HEK293 (cell line): ENCODE results near the gene LGI2.
"Not testable (repeated sequence)": the region's sequence is repeated elsewhere in the genome, so short reads cannot be mapped to it uniquely, and the experiment has no call there.

ENCODE experiments used
- CTCF ChIA-PET: fragments of 350-600 bp; formaldehyde crosslinking; extraction: SDS; loops from one replicate; lab custom pipeline; 2021; ENCODE audit warnings: antibody characterized with exemption; lab: Yijun Ruan, JAX
- POLR2A ChIA-PET: fragments of 300-600 bp; formaldehyde crosslinking; extraction: SDS; loops from one replicate; lab custom pipeline; 2020; ENCODE audit warnings: antibody characterized with exemption, inconsistent platforms; lab: Yijun Ruan, JAX
- H3K27ac ChIP-seq: fragments of 200-500 bp; sonication (Bioruptor generic); 2 replicates; pipeline ENCODE4 v1.5.1; 2014; ENCODE audit warnings: low read depth, low read length, control low read depth, inconsistent platforms; ENCODE audit errors: extremely low read depth
- H3K36me3 ChIP-seq, 2 experiments: fragments of 200-500 bp in 1 of 2; sonication (Bioruptor generic) in 1 of 2; 1 replicate in 1 of 2; 2 replicates in 1 of 2; pipeline ENCODE4 v1.5.1; 2014 to 2017; ENCODE audit warnings: inconsistent platforms in 2 of 2, low read length in 2 of 2; ENCODE audit not compliant: control insufficient read depth in 2 of 2, insufficient read depth in 1 of 2
- H3K4me1 ChIP-seq: fragments of 200-500 bp; sonication (Bioruptor generic); 2 replicates; pipeline ENCODE4 v1.5.1; 2014; ENCODE audit warnings: mild to moderate bottlenecking, low read length, inconsistent platforms; ENCODE audit not compliant: control insufficient read depth, insufficient read depth
- H3K4me3 ChIP-seq: 2 replicates; pipeline ENCODE4 v1.5.1; 2011; ENCODE audit warnings: low read depth, mild to moderate bottlenecking, control low read depth, low read length, moderate library complexity
- H3K9me3 ChIP-seq: fragments of 200-500 bp; sonication (Bioruptor generic); 2 replicates; pipeline ENCODE4 v1.5.1; 2014; ENCODE audit warnings: low read depth, low read length, inconsistent platforms; ENCODE audit not compliant: control insufficient read depth, insufficient read depth
- PBX3 ChIP-seq: sonication (generic); formaldehyde crosslinking; IDR thresholded peaks from 2 replicates; pipeline ENCODE4 v1.8.1; 2022; ENCODE audit warnings: mild to moderate bottlenecking, moderate library complexity, missing genetic modification reagents
- PRDM4 ChIP-seq: fragments of 450-650 bp; formaldehyde crosslinking; IDR thresholded peaks from 2 replicates; pipeline ENCODE4 v1.5.1; 2017; ENCODE audit warnings: missing biosample characterization, missing genetic modification characterization
- SCRT2 ChIP-seq: fragments of 450-650 bp; formaldehyde crosslinking; IDR thresholded peaks from 2 replicates; pipeline ENCODE4 v1.5.1; 2016; ENCODE audit warnings: missing biosample characterization, missing genetic modification characterization
- TRIM28 ChIP-seq: IDR thresholded peaks from 2 replicates; pipeline ENCODE4 v1.6.1; 2011; ENCODE audit warnings: low read length, control low read depth, borderline replicate concordance
- ZBTB44 ChIP-seq: fragments of 450-650 bp; IDR thresholded peaks from 2 replicates; pipeline ENCODE4 v1.5.1; 2018; ENCODE audit warnings: missing biosample characterization, mild to moderate bottlenecking, missing genetic modification characterization
- ZBTB8A ChIP-seq: fragments of 450-650 bp; formaldehyde crosslinking; IDR thresholded peaks from 2 replicates; pipeline ENCODE4 v1.5.1; 2016; ENCODE audit warnings: missing biosample characterization, missing genetic modification characterization
- ZEB2 ChIP-seq: fragments of 450-650 bp; formaldehyde crosslinking; IDR thresholded peaks from 2 replicates; pipeline ENCODE4 v1.5.1; 2016; ENCODE audit warnings: missing biosample characterization, missing genetic modification characterization
- ZNF2 ChIP-seq: fragments of 450-650 bp; formaldehyde crosslinking; IDR thresholded peaks from 2 replicates; pipeline ENCODE4 v1.5.1; 2016; ENCODE audit warnings: missing biosample characterization, missing genetic modification characterization
- ZNF280D ChIP-seq: fragments of 450-650 bp; formaldehyde crosslinking; IDR thresholded peaks from 2 replicates; pipeline ENCODE4 v1.5.1; 2016; ENCODE audit warnings: missing biosample characterization, missing genetic modification characterization
- ZNF37A ChIP-seq: fragments of 450-650 bp; IDR thresholded peaks from 2 replicates; pipeline ENCODE4 v1.5.1; 2018; ENCODE audit warnings: missing biosample characterization, missing genetic modification characterization
- ZNF560 ChIP-seq: fragments of 450-650 bp; formaldehyde crosslinking; IDR thresholded peaks from 2 replicates; pipeline ENCODE4 v1.5.1; 2017; ENCODE audit warnings: missing biosample characterization, missing genetic modification characterization, borderline replicate concordance
- ZNF654 ChIP-seq: fragments of 450-650 bp; formaldehyde crosslinking; IDR thresholded peaks from 2 replicates; pipeline ENCODE4 v1.5.1; 2016; ENCODE audit warnings: low read depth, missing biosample characterization, missing genetic modification characterization
- ZNF660 ChIP-seq: fragments of 450-650 bp; IDR thresholded peaks from 2 replicates; pipeline ENCODE4 v1.5.1; 2018; ENCODE audit warnings: missing biosample characterization, mild to moderate bottlenecking, missing genetic modification characterization
- ZNF670 ChIP-seq: fragments of 450-650 bp; formaldehyde crosslinking; IDR thresholded peaks from 2 replicates; pipeline ENCODE4 v1.5.1; 2016; ENCODE audit warnings: missing biosample characterization, missing genetic modification characterization, low read depth
- ZNF776 ChIP-seq: fragments of 450-650 bp; formaldehyde crosslinking; IDR thresholded peaks from 2 replicates; pipeline ENCODE4 v1.5.0; 2017; ENCODE audit warnings: missing biosample characterization, missing genetic modification characterization, borderline replicate concordance
- ZNF777 ChIP-seq: fragments of 450-650 bp; formaldehyde crosslinking; IDR thresholded peaks from 2 replicates; pipeline ENCODE4 v1.5.1; 2017; ENCODE audit warnings: missing biosample characterization, missing genetic modification characterization, borderline replicate concordance
- ZNF785 ChIP-seq: fragments of 450-650 bp; formaldehyde crosslinking; IDR thresholded peaks from 2 replicates; pipeline ENCODE4 v1.5.1; 2016; ENCODE audit warnings: missing biosample characterization, missing genetic modification characterization
- ZSCAN5A ChIP-seq: fragments of 450-650 bp; formaldehyde crosslinking; IDR thresholded peaks from 2 replicates; pipeline ENCODE4 v1.5.1; 2016; ENCODE audit warnings: missing biosample characterization, missing genetic modification characterization
- ZXDB ChIP-seq: fragments of 450-650 bp; formaldehyde crosslinking; IDR thresholded peaks from 2 replicates; pipeline ENCODE4 v1.5.1; 2016; ENCODE audit warnings: missing biosample characterization, missing genetic modification characterization

Gene LGI2

GRCh38 chr4:25065932-25066590 lies 35.3 kb upstream of the LGI2 start (continued):
- TF ChIP-seq PRDM4 (tag by site-specific recombination) = no peak
- no peak for TF ChIP-seq ZBTB8A (tag by site-specific recombination)

GRCh38 chr4:25065431-25065858 lies 34.7 kb upstream of the LGI2 start:
- ChIA-PET CTCF (interaction anchor here (1.1 kb wide), 1 partner anchor 79 kb away, joined by 3 read pairs; no protein-coding TSS in a partner anchor), POLR2A (interaction anchor here (0.6 kb wide), 1 partner anchor 104 kb away, joined by 4 read pairs; no protein-coding TSS in a partner anchor)
- H3K9me3 ChIP-seq = no peaks in the 10 kb centered on the region
- H3K27ac ChIP-seq = no peak overlapping the region
- H3K4me1 ChIP-seq = no peaks in the 10 kb centered on the region
- no peak overlapping the region for H3K4me3 ChIP-seq
- no peaks in the 10 kb centered on the region for H3K36me3 ChIP-seq
- TF ChIP-seq TRIM28 = no peak
- no peak for TF ChIP-seq ZNF280D
- no peak for TF ChIP-seq ZNF660 (tag by site-specific recombination)
- no peak for TF ChIP-seq ZNF654 (tag by site-specific recombination)
- TF ChIP-seq ZNF777 (tag by site-specific recombination) = no peak
- TF ChIP-seq ZNF2 = no peak
- no peak for TF ChIP-seq ZNF776
- TF ChIP-seq ZBTB44 = no peak
- no peak for TF ChIP-seq ZNF785

GRCh38 chr4:25064447-25064846 lies 33.7 kb upstream of the LGI2 start:
- CTCF ChIA-PET = interaction anchor here (1.1 kb wide), 1 partner anchor 80 kb away, joined by 3 read pairs; no protein-coding TSS in a partner anchor

GRCh38 chr4:25063116-25063515 lies 32.4 kb upstream of the LGI2 start:
- ChIA-PET CTCF (interaction anchor here (0.6 kb wide), 1 partner anchor 80 kb away, joined by 3 read pairs; no protein-coding TSS in a partner anchor), POLR2A (no interaction called here)
- no peak for TF ChIP-seq PBX3 (CRISPR knock-in tag)
- no peak for TF ChIP-seq ZNF560 (tag by site-specific recombination)
- no peak for TF ChIP-seq ZSCAN5A (tag by site-specific recombination)
- TF ChIP-seq ZNF670 (tag by site-specific recombination) = no peak
- no peak for TF ChIP-seq SCRT2 (tag by site-specific recombination)
- no peak for TF ChIP-seq ZNF2
- no peak for TF ChIP-seq ZEB2 (tag by site-specific recombination)
- no peak for TF ChIP-seq ZXDB
- TF ChIP-seq ZNF37A = no peak

More at GRCh38 chr4:25064447-25064846, 33.7 kb upstream of the LGI2 start:
- H3K36me3 ChIP-seq, H3K27ac ChIP-seq, H3K9me3 ChIP-seq, H3K4me3 ChIP-seq, H3K4me1 ChIP-seq: not testable (repeated sequence)
- POLR2A ChIA-PET = interaction anchor here (0.6 kb wide), 1 partner anchor 105 kb away, joined by 4 read pairs; no protein-coding TSS in a partner anchor

More at GRCh38 chr4:25063116-25063515, 32.4 kb upstream of the LGI2 start:
- no peaks in the 10 kb centered on the region for H3K4me1 ChIP-seq
- no peaks in the 10 kb centered on the region for H3K9me3 ChIP-seq
- H3K27ac ChIP-seq = no peak overlapping the region
- no peak overlapping the region for H3K4me3 ChIP-seq
- no peaks in the 10 kb centered on the region for H3K36me3 ChIP-seq
